T-helper 2 cell treated with Interferon-gamma antibody and Interleukin-4, amounts not matched to agents 100 ng/mL and 5 ng/mL, for 36 hours (primary cell): Measurements from ENCODE around the gene GFRA1. TPM values are rescaled to one million over a fixed set of nuclear protein-coding genes. Genes with fewer than 3 reads are reported as not detected.

Source experiments
- intact Hi-C: fragments of 100-400 bp; cut with micrococcal nuclease; formaldehyde crosslinking; loops from one replicate; pipeline ENCODE4 v1.15.1; 2023
- total RNA-seq: library from RNA; stranded (reverse); gene quantifications from 2 replicates; pipeline ENCODE4 v1.2.3, GENCODE V29; 2022

Gene GFRA1
- total RNA-seq, 1 donor from 2014 or later = not detected

DNA sequence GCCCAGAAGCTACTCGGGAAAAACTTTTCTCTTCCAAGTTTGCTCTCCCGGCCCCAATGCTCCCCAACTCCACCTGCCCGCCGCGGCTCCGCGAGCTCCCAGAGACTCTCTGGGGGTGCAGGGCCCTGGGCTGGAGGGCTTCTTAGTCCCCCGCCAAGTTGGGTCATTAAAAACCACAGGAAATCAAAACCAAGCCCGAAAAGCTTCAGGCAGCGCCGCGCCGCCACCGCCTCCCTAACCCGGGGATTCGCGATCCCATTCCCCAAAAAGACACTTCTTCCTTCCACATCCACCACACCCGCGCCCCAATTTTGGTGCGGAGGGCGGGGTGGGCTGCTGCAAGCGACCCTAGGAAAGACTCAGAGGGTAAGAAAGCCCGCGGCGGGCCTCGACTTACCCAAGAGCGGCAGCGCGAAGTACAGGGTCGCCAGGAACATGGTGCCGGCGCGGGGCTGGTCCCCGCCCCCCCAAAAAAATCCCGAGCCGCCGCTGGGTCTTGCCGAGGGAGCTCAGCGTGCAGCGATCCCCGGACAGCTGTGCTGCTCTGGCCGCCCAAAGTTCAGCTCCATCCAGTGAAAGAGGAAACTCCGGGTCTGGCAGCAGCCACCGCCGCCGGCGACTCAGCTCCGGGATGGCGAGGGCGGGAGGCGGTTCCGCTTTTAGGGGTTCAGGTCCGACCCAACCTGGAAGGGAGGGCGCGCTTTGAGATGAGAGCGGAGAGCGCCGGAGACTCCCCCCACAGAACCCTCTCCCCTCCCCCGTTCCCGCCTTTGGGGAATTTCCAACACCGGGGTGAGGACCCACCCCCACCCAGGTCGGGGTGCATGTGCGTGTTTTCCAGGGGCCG lies 1.2 kb downstream of the GFRA1 start:
- intact Hi-C loops = loop anchor here (10.0 kb wide), 1 partner anchor 863 kb away; the partner anchor contains the start of gene VAX1

DNA sequence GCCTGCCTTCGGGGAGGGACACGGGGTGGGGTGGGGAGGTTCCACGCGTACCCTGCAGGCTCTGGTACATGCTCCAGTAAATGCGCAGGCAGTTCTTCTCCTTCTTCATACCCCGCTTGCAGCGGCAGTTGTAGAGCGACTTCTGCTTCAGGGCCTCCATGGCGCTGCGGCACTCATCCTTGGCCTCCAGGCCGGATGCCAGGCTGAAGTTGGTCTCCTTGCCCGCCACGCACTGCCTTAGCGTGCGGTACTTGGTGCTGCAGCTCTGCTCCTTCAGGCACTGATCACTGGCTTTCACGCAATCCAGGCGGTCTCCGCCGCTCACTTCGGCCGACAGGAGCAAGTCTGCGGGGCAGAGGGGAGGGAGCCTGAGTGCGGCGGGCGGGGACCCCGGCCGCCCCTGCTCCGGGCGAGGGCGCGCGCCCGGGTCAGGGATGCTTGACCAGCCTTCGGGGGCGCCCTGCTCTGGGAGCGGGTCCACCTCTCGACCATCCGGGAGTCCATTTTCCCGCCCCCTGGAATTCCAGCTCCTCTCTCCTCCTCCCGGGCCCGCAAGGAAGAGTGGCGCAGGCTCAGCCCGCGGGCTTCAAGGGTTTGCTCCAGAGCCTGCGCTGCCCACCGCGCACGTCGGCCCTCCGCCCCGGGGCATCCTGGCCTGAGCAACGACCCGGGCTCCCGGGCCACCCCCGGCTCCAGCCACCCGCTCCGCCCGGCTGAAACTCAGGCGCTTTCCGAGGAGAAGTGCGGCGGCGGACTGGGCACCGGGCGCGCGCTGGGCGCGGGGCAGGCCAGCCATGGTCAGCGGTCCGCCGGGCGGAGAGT lies 2.0 kb downstream of the GFRA1 start:
- intact Hi-C loops = loop anchor here (10.0 kb wide), 1 partner anchor 864 kb away; the partner anchor contains the start of gene VAX1

DNA sequence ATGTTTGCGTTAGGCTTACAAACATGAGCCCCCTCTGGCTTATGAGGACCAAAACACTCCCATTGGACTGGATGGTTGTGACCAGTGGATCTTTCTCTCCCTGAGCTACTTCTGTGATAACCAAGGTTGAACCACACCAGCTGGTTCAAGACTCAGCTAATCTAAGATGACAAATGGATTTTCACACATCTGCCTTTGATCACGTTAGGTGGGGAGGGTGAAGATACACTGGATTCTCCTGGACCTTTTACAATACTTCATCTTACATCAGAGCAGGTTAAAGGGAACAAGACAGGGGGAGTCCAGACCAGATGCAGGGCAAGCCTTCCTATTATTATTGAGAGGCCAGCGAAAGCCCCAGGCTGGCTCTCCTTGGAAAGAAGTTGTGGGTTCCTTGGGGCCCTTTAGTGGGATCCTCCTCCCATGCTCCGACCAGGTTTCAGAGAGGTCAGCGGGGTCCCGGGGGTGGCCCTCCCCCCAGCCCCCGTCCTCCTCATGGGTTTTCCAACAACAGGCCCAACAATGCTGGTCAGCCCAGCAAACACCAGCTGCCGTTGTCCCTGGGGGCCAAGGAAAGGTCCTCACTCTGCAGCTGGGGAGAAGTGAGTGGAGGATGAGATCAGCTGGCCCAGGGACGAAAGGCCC lies 2.8 kb downstream of the GFRA1 start:
- intact Hi-C loops = loop anchor here (10.0 kb wide), 1 partner anchor 865 kb away; the partner anchor contains the start of gene VAX1

DNA sequence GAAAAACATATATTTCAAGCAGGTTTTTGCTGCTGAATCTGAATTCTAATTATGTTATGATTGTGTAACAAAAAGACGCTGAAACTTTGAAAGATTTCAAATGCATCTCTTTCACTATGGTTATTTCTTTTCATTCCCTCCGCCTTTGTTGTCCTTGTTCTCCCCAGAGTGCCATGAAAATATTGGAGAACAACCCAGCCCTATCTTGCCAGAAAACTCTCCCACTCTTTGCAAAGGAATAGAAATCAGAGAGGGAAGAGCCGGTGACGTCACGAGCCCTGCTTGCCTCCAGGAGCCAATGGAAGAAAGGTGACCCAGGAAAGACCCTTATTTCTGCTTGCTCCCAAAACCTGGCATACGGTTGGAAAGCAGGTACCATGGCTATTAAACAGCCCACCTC lies 3.4 kb downstream of the GFRA1 start:
- intact Hi-C loops = loop anchor here (10.0 kb wide), 1 partner anchor 865 kb away; the partner anchor contains the start of gene VAX1

DNA sequence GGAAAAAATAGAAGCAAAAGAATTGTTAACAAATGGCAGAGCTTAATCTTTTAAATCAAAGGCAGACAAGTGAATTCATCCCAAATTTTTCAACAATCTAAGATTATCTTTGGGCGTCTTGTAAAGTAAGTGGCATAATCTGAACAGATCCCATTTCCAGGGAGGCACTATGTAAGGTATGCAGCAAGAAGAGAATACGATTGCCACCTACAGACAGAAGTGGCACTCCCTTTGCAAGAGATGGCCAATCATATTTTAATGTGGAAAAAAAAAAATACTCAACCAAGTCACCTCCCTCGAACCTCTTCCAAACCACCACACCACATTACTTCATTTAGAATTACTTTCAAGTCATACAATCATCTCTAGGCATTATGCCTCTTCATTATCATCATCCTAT lies 4.0 kb downstream of the GFRA1 start:
- intact Hi-C loops = no loop called here

DNA sequence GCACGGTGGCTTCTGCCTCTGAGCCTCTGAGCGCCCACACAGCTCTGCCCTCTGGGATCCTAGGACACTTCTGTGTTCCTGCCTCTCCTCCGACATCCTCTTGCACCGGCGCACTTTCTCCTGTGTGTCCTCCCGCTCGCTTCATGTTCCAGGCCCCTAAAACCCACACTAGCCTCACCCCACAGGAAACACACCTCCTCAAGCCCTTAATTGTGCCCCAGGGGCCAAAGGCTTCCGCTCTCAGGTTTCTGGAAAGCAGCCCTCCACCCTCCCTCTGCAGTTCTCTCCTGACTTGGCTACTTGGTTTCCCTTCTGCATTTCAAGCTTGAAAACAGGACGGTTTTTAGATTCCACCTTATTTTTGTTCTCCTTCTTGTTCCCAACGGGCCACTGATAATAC lies 7.3 kb downstream of the GFRA1 start:
- intact Hi-C loops = no loop called here

DNA sequence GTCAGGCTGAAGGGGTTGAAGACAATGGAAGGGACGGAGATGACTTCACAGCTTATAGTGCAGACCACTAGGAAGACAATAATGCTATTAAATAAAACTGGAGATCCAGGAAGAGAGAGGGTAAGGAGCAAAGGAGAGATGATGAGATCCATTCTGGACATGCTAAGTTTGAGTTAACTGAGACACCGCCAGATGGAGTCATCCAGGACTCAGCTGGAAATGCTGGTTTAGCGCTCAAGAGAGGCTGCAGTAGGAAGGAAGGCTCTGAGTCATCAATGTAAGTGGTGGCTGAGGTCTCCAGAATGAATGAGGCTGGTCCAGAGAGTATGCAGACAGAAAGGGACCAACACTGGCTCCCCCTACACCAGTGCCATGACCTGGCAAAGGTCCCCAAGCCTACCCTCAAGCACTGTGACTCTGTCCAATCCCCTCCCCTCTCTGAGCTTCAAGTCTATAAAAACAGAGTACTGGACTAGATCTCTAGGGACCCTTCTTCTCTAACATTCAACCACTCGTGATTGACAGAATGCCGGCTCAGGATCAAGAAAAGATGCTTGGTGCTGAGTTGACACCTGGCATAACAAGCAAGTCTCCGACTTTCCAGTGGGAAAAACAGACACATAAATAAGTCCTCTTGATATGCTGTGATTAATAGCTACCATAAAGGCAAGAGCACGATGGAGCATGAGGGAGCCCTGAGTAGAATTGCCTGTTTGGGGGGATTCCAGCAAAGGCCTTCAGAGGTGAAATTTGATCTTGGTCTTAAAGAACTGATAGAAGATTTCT lies 8.9 kb downstream of the GFRA1 start:
- intact Hi-C loops = no loop called here

DNA sequence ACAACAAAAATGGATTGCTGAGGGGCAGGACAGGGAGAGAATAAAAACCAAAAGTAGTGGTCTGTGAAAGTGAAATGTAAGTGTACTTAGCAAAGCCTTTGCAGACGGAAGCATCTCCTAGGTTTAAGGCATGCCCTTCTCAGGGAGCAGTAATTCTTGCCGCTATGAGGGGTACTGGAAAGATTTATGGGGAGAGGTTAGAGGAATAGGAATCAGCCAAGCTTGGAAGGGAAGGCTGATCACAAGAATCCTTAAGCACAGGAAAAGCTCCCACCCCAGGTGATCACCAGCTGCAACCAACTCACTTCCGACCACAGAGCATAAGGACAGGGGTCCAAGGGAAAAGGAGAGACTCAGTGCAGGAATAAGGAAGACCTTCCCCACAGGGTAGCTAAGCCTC lies 10.3 kb downstream of the GFRA1 start:
- intact Hi-C loops = no loop called here

DNA sequence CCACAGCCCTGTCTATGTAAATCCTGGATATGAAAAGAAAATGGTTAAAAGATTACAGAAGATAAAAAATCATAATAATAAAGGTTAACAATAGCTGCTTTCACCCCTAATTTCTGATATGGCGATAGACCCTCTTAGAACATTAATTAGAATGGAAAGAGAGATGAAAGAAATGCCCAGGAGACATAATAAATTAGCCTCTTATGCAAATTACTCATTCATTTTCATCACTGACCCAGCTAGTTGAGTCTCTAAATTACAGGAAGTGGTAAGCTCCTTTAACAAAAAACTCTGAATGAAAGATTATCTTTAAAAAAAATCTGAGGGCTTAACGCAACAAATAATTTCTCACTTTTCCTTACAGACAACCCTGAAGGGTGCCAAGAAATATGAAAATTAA lies 12.4 kb downstream of the GFRA1 start:
- intact Hi-C loops = no loop called here

DNA sequence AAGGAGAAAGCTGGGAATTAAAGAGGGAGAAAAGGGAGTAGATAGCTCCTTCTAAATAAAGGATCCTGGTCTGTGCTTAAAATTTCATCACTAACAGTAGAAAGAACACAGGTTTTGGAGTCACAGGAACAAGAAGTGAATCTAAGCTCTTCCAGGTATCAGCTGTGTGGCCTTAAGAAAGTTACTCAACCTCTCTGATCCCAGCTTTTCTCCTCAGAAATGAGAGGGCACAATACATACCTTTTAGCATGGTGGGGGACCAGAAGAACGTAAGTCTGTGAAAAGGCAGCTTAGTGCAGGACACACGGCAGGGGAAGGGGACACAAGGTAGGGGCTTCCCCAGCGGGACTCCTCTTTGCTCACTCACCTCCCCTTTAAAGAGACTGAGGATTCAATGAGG lies 13.4 kb downstream of the GFRA1 start:
- intact Hi-C loops = no loop called here

DNA sequence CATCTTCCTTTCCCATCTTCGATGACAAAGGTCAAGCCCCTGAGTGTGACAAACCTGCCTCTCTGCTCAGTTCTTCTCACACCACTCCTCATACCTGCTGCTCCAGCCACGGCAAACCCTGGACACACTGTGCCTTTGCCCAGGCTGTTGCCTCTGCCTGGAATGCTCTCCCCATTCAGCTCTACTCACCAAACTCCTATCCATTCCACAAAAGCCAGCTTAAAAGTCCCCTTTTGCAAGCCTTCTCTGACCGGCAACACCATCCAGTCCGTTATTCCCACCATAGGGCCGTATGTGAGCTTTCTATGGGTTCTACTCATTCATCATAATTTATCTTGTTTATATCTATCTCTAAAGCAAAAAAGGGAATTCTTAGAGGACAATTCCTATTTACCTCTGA lies 15.2 kb downstream of the GFRA1 start:
- intact Hi-C loops = no loop called here

DNA sequence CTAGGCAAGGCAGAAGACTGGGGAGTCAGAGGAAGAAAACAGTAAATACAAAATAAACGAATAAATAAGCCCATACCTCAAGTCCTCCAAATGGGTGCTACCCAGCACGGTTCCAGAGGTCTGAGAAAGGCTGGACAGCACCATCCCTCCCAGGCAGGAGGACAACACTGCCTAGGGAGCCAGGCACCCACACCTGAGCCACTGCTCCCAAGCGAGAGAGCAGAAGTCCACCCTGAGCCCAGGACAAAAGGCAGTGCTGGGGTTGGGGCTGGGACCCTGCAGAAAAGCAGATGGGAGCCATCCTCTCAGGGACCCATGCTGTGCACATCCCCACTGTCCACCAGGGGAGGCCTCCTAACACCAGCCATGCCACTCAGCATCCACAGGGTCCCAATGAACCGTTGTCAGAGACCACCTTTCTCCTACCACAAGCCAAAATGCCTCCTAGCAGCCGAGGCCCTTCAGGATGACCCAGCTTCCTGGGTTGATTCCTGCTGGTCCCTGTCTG lies 16.2 kb downstream of the GFRA1 start:
- intact Hi-C loops = no loop called here

DNA sequence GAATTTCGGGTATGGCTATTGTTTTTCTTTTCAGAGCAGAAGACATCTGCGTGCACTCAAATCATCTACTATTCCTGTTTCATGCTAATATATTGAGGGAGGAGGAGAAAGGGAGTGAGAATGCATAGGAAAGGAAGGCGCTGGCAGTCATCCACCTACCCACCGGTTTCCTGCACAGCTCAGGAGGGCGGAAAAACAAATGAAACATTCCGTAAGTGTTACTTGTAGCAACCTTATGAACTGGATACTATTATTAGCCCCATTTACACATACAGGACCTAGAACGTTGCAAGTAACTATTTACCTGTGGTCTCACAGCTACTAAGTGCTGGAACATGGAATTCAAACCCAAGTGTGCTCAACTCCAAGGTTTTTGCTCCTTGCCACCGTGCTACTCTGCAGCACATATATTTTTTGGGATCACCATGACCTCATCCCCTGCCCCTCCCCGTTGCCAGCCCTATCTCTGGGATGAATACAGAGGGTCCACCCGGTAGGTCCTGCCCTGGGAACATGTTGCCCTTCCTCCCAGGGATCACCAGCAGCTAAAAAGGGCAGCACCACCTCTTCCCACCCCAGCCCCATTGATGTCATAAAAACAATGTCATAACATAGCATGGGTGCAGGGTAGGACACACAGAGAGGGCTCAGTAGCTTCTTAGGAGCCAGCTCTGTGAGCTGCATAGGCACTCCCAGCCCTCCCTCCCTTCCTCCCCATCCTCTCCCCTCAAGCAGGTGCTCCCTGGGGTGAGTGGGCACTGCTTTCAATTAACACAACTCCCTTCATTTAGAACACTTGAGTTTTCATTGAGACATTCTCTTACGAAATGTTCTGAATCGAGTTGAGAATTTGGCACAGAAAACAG lies 16.9 kb downstream of the GFRA1 start:
- intact Hi-C loops = no loop called here

DNA sequence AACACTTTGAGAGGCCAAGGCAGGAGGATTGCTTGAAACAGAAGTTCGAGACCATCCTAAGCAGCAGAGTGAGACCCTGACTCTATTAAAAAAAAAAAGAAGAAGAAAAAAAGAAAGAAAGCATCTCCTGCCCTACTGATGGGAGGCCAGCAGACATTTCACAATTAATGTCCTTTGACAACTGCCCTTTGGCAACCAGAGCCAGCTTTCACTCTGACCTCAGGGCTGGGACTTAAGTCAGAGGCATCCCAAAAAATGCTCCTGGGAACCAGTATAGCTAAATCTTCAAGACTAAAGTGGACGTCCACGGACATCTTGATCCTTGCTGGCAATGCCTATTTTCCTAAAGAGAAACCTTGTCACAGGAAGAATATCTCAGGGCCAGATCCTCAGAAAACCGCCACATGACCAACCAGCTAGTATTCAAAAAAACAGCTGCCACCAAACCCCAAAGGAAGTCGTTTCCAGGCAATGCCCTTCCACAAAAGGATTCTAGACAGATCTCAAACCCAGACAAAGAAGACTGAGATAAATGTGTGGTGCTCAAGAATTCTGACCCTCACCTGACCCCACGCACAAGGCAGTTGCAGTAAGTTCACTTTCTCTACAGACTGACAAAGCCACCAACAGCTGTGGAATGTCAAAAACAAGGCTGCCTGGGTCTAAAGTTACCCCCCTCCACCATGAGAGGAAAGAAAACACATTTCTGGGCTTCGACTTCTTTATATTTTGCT lies 18.4 kb downstream of the GFRA1 start:
- intact Hi-C loops = no loop called here

DNA sequence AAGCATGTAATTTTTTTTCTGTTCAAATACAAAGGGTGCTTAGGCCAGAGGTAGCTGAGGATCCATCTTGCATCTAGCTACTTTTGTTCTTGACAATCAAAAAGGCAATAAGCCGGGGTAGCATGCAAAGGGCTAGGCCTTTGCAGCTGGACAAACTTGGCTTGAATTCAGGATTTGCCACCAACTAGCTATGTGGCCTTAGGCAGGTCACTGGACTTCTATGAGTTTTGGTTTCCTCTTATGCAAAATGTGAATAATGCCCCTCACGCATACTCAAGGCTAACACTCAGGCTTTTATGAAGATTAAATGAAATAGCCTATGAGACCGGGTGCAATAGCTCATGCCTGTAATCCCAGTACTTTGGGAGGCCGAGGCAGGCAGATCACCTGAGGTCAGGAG lies 19.3 kb downstream of the GFRA1 start:
- intact Hi-C loops = no loop called here

DNA sequence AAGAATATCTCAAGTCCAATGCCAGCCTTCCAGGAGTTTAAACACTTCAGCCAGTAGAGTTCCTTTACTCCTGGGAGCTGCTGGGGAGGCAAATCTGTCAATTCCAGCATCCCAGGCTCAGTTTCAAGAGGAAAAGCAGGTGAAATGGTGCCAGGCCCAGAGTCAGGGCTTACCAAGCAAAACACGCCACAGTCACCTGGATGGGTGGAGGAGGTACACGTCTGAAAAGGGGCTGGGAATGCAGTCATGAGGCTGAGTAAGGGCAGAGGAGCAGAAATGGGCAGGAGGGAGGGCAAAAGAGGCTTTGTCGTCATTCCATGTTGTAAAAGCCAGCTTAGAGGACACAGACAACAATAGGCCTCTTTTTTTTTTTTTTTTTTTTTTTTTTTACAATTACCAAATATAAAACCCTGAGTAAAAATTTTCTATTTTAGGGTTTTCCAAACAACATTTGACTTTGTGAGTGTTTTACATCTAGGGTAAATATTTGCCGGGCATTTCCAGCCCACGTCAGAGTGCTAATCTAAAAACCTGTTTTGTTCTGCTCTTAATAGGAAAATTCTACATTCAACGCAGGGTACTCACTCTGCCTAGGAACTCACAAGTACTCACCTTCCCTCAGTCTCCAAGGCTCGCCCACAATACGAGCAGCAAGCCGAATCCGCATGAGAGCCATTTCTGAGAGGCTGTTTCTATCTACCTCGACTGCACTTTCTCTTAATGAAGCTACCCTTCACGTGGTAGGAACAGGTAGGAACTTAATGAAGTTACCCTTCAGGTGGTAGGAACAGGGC lies 21.2 kb downstream of the GFRA1 start:
- intact Hi-C loops = no loop called here

DNA sequence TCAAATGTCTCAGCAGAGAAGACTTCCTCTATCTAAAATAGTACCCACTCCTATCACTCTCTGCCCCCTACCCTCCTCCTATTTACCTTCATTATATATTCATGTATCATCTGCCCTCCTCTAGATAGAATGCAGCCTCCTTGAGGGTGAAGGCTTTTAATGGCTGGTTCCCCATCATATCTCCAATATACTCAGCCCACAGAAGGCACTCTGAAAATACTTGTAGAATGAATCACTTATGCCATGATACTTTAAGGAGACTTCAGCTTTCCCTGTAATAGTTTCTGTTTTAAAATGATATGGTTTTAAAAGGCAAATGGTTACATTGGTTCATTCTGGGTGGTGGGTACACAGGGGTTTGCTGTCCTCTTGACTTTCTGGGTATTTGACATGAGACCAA lies 25.3 kb downstream of the GFRA1 start:
- intact Hi-C loops = no loop called here

DNA sequence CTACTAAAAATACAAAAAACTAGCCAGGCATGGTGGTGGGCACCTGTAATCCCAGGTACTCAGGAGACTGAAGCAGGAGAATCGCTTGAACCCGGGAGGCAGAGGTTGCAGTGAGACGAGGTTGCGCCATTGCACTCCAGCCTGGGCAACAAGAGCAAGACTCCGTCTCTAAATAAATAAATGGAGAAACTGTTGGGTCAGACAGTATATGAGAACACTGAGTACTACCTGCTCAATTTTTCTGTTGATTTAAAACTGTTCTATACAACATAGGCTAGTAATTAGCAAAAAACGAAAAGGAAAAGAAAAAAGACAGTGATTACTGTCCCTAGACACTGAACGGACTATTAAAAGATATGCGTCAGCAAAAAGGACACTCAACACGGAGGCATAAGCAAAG lies 26.7 kb downstream of the GFRA1 start:
- intact Hi-C loops = no loop called here
